HAP-1 (cell line): ENCODE measurements around the gene THADA.
"Not testable (repeated sequence)": the region's sequence is repeated elsewhere in the genome, so short reads cannot be mapped to it uniquely, and the experiment has no call there.

ENCODE experiments used
- DNase-seq, 2 experiments: peaks; one replicate each; pipeline ENCODE4 v3.0.0-alpha.2; 2016 to 2020; ENCODE audit warnings: low spot score in 2 of 2
- H3K27me3 ChIP-seq: fragments of 250-450 bp; sonication (Bioruptor Pico); 2 replicates; pipeline ENCODE4 v1.5.1; 2020; ENCODE audit warnings: low read depth, mild to moderate bottlenecking, moderate library complexity
- H3K36me3 ChIP-seq: fragments of 250-450 bp; sonication (Bioruptor Pico); replicated peaks from 2 replicates; pipeline ENCODE4 v1.5.1; 2020; ENCODE audit warnings: mild to moderate bottlenecking
- H3K4me1 ChIP-seq: fragments of 250-450 bp; sonication (Bioruptor Pico); 2 replicates; pipeline ENCODE4 v1.5.1; 2020; ENCODE audit warnings: mild to moderate bottlenecking
- H3K4me3 ChIP-seq: fragments of 250-450 bp; sonication (Bioruptor Pico); 2 replicates; pipeline ENCODE4 v1.5.1; 2020; ENCODE audit warnings: mild to moderate bottlenecking, moderate library complexity
- H3K9me3 ChIP-seq: fragments of 250-450 bp; sonication (Bioruptor Pico); 2 replicates; pipeline ENCODE4 v1.5.1; 2020; ENCODE audit warnings: mild to moderate bottlenecking, moderate library complexity
- in situ Hi-C: fragments of 300-500 bp; cut with MboI; formaldehyde crosslinking; loops from 3 replicates; pipeline ENCODE4 v1.14.3; 2020; ENCODE audit warnings: low sequenced_read_pairs, inconsistent platforms, mixed read lengths

Gene THADA

DNA sequence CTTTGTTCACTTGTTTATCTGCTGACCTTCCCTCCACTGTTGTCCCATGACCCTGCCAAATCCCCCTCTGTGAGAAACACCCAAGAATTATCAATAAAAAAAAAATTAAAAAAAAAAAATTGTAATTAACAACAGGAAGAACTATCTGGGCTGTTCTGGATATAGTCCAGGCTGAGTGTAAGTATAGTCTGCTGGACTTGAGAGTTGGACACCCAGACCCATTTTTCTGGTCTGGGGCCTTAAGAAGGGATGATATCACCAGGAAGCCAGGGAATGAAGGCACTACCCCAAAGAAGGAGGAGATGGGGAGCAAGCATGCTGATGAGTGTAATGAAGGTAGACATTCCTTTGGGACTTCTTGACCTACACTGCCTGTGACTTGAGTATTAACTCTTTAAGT lies 297.3 kb downstream of the THADA start:
- DNase-seq, result no peak
- in situ Hi-C loops, result no loop called here

DNA sequence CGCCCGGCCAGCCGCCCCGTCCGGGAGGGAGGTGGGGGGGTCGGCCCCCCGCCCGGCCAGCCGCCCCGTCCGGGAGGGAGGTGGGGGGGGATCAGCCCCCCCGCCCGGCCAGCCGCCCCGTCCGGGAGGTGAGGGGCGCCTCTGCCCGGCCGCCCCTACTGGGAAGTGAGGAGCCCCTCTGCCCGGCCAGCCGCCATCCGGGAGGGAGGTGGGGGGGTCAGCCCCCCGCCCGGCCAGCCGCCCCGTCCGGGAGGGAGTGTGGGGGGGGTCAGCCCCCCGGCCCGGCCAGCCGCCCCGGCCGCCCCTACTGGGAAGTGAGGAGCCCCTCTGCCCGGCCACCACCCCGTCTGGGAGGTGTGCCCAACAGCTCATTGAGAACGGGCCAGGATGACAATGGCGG lies 298.1 kb downstream of the THADA start:
- H3K27me3 ChIP-seq, in situ Hi-C loops, H3K9me3 ChIP-seq, H3K36me3 ChIP-seq, H3K4me1 ChIP-seq, H3K4me3 ChIP-seq, DNase-seq: not testable (repeated sequence)

More for the DNA sequence above, 297.3 kb downstream of the THADA start:
- Histone ChIP-seq H3K36me3 (no peaks in the 10 kb centered on the region), H3K9me3 (no peaks in the 10 kb centered on the region), H3K4me3 (no peak overlapping the region), H3K27me3 (no peaks in the 10 kb centered on the region), H3K4me1 (no peaks in the 10 kb centered on the region)

DNA sequence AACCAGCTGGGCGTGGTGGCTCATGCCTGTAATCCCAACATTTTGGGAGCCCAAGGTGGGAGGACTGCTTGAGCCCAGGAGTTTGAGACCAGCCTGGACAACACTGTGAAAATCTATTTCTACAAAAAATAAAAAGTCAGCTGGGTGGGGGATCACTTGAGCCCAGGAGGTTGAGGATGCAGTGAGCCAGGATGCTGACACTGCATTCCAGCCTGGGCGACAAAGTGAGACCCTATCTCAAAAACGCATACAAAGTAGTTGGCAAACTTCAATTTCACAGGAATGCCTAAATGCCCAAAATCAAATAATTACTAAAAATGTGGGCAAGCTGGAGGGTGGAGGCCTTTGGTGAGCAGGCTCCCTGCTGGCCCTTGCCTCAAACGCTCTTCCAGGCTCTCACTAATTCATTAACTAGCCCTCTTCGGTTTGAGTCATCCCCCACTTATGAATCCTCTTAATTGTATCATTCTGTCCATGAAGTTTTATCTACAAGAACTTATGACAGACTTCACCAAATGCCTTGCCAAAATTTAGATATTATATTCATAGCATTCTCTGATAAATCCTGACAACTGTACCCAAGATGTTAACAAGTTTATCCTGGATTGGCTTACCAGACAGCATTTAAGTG lies 300.8 kb downstream of the THADA start:
- Histone ChIP-seq H3K4me1 (no peaks in the 10 kb centered on the region), H3K36me3 (no peaks in the 10 kb centered on the region), H3K9me3 (no peaks in the 10 kb centered on the region), H3K27me3 (no peaks in the 10 kb centered on the region), H3K4me3 (no peak overlapping the region)
- no peak for DNase-seq
- in situ Hi-C loops, result no loop called here

DNA sequence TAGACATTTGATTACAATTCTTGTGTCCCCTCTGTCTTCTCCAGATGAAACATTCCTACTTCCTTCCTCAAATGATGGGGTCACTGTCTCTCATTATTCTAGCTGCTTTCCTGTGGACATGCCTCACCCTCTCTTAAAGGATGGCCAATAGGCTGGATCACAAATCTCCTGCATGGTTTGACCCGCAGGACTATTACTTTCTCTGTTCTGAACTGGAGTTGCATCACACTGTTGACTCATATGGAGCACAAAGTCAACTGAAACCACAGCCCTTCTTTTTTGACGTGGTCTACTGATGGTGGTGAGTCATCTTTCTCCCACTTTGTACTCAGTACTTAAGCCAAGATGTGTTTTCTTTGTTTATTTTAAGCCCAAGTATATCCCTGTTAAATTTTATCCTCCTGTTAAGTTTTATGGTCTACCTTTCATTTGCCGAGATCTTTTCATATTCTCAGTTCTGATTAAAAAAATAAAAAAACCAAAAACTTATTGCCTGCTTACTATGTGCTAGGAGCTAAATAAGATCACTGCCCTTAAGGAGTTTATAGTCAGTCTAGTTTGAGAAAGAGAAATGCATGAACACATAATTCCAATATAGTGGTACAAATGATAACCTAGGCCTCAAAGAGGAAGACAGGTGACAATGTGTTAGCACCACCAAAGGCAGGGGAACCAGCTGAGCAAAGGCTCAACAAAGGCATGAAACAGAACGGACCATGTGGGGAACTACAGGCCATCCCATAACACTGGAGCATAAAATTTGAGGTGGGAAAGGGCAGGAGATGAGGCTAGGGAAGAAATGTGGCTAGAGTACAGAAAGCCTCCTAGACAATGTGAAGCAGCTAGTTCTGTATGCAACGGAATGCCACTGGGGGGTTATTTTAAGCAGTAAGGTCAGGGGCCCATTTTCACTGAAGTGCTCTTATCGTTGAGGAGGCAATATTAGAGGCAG lies 301.8 kb downstream of the THADA start:
- H3K27me3 ChIP-seq, result no peaks in the 10 kb centered on the region
- in situ Hi-C loops, result no loop called here
- no peaks in the 10 kb centered on the region for H3K4me1 ChIP-seq
- H3K9me3 ChIP-seq, result no peaks in the 10 kb centered on the region
- no peaks in the 10 kb centered on the region for H3K36me3 ChIP-seq
- H3K4me3 ChIP-seq, result no peak overlapping the region
- no peak for DNase-seq

DNA sequence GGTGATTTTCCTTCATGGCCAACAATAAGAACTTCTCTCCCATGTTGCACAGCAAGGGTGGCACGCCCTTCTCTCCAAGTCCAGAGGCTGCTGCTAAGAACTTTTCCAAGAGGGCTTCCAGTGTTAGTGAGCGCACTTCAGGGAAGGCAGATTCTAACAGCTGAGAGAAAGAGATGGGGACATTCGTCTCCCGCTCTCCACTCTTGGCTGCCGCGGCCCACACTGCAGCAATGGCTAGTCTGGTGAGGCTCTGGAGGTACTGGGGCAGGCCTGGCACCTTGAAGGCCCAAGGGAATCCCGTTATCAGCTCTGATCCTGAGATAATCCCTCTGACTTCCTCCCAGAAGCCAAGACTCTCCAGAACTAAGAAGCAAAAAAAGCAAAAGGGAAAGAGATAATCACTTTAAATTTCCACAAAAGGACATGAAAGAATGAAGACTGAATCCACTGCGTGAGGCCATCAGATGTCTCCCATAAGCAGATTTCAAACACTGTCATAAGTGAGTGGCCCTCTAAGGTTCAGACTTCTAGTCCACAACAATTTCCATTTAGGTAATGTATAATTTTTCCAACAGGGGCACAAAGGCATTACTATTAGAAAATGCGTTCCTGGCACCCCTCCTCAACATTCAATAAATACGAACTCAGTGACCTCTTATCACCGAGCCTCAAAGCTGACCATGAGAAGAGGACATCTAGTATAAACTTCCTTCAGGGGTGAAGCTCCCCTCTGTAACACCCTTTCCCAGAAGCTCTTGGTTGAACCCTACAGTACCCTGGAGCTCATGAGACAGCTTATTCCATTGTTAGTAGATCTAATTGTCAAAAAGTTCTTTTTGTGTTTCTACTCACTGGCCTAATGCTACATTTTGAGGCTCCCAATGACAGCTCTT lies 302.7 kb downstream of the THADA start:
- in situ Hi-C loops, result no loop called here
- no peaks in the 10 kb centered on the region for H3K27me3 ChIP-seq
- no peaks in the 10 kb centered on the region for H3K36me3 ChIP-seq
- no peaks in the 10 kb centered on the region for H3K4me1 ChIP-seq
- no peak overlapping the region for H3K4me3 ChIP-seq
- no peak for DNase-seq
- H3K9me3 ChIP-seq, result no peaks in the 10 kb centered on the region

DNA sequence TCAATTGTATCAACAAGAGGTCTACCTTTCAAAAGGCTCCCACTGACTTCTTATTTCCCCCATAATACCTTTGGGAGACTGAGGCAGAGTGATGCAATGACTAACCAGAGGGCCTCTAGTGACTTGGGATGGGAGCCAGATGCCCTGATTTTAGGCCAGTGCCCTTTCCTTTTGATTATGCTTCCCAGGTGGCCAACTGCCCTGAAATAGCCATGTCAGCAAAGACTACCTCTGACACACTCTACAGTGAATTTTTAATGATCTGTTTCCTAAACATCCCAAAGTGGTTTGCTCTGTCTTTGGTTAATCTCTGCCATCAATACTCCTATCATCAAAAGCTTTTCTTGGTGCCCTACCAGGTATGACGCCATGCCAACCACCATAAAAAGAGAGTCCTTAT lies 303.5 kb downstream of the THADA start:
- no peak for DNase-seq
- H3K36me3 ChIP-seq, result no peaks in the 10 kb centered on the region
- H3K4me1 ChIP-seq, result no peaks in the 10 kb centered on the region
- in situ Hi-C loops, result no loop called here
- H3K9me3 ChIP-seq, result no peaks in the 10 kb centered on the region
- no peaks in the 10 kb centered on the region for H3K27me3 ChIP-seq
- no peak overlapping the region for H3K4me3 ChIP-seq

DNA sequence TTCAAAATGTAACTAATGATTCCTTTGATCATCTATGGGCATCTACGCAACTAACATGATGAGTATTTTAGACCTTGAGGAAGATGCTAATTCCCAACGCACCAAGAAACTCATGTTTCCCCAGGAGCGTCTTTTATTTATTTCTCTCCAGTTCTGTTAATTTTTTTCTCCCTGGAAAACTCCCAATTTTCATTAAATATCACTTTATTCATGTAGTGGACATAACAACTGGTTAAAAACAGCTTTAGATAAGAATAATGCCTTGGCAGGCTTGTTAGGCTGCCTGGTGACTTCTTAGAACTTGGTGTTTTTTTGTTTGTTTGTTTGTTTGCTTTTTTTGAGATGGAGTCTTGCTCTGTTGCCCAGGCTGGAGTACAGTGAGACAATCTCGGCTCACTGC lies 306.5 kb downstream of the THADA start:
- in situ Hi-C loops, result no loop called here
- Histone ChIP-seq H3K4me3 (no peak overlapping the region), H3K27me3 (no peaks in the 10 kb centered on the region), H3K36me3 (peaks cover 15% of the 10 kb centered on the region), H3K9me3 (peaks cover 7% of the 10 kb centered on the region), H3K4me1 (no peaks in the 10 kb centered on the region)
- DNase-seq, result no peak

DNA sequence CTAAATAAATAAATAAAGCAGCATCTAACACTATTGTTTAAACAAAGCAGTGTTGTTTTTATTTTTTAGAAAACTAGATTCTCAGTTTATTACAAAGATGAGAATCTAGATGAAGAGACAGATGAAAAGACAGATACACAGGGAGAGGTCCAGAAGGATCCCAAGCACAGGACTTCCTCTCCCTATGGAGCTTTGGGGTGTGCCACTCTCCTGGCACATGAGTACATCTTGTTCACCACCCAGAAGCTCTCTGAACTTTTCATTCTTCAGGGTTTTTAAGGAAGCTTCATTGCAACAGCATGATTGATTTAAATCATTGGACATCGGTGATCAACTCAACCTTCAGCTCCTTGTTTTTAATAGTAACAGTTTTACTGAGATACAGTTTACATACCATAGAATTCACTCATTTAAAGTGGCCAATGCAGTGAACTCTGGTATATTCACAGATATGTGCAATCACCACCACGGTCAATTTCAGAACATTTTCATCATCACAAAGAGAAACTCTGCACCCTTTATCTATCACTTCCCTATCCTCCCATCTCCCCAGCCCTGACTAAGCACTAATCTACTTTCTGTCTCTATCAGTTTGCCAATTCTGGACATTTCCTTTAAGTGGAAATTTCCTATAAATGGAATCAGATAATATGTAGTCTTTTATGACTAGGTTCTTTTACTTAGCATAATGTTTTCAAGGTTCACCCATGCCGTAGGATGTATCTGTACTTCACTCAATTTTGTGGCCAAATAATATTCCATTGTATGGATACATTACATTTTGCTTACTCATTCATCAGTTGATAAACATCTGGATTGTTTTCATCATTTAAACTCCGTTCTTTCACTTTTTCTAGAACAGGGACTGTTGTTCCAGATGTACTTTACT lies 307.2 kb downstream of the THADA start:
- in situ Hi-C loops, result no loop called here

DNA sequence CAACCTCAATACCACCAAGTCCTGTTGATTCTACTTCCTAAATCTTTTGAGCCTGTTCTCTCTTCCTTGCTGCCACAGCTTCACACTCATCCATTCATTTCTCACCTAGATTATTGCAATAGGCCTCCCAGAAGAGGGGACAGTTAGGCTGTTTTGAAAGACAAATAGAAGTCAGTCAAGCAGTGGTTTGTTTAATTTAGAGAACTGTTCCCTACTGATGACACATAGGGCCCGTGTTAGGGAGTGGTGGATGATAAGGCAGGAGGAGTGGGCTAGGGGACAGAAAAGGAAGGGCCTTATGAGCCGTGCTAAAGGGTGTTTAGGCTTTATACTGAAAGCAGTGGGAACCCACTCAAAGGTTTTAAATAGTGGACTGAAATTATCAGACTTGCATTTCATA lies 309.9 kb downstream of the THADA start:
- Histone ChIP-seq H3K9me3 (peaks cover 11% of the 10 kb centered on the region), H3K27me3 (no peaks in the 10 kb centered on the region), H3K4me3 (no peak overlapping the region), H3K36me3 (peaks cover 18% of the 10 kb centered on the region), H3K4me1 (no peaks in the 10 kb centered on the region)
- DNase-seq, result no peak
- in situ Hi-C loops, result no loop called here

More for the DNA sequence above, 307.2 kb downstream of the THADA start:
- no peak for DNase-seq
- Histone ChIP-seq H3K4me1 (no peaks in the 10 kb centered on the region), H3K9me3 (peaks cover 11% of the 10 kb centered on the region), H3K36me3 (peaks cover 18% of the 10 kb centered on the region), H3K4me3 (no peak overlapping the region), H3K27me3 (no peaks in the 10 kb centered on the region)

DNA sequence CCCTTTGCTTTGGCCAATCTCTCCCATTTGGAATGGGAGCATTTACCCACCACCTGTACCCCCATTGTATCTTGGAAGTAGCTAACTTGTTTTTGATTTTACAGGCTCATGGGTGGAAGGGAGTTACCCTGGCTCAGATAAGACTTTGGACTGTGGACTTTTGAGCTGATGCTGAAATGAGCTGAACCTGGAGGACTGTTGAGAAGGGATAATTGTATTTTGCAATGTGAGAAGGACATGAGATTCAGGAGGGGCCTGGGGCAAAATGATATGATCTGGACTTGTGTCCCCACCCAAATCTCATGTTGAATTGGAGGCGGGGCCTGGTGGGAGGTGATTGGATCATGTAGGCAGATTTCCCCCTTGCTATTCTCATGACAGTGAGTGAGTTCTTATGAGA lies 310.9 kb downstream of the THADA start:
- Histone ChIP-seq H3K36me3 (peaks cover 18% of the 10 kb centered on the region), H3K9me3 (peaks cover 11% of the 10 kb centered on the region), H3K4me1 (no peaks in the 10 kb centered on the region), H3K27me3 (no peaks in the 10 kb centered on the region), H3K4me3 (no peak overlapping the region)
- in situ Hi-C loops, result no loop called here
- DNase-seq, result no peak

DNA sequence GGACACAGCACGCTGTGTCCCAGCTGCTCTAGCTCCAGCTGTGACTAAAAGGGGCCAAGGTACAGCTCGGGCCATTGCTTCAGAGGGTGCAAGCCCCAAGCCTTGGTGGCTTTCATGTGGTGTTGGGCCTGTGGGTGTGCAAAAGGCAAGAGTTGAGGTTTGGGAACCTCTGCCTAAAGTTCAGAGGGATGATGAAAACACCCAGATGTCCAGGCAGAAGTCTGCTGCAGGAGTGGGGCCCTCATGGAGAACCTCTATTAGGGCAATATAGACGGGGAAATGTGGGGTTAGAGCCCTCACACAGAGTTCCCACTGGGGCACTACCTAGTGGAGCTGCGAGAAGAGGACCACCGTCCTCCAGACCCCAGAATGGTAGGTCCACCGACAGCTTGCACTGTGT lies 311.5 kb downstream of the THADA start:
- H3K27me3 ChIP-seq, in situ Hi-C loops, H3K4me1 ChIP-seq, DNase-seq, H3K4me3 ChIP-seq: not testable (repeated sequence)
- H3K36me3 ChIP-seq, result peaks cover 18% of the 10 kb centered on the region
- peaks cover 11% of the 10 kb centered on the region for H3K9me3 ChIP-seq

DNA sequence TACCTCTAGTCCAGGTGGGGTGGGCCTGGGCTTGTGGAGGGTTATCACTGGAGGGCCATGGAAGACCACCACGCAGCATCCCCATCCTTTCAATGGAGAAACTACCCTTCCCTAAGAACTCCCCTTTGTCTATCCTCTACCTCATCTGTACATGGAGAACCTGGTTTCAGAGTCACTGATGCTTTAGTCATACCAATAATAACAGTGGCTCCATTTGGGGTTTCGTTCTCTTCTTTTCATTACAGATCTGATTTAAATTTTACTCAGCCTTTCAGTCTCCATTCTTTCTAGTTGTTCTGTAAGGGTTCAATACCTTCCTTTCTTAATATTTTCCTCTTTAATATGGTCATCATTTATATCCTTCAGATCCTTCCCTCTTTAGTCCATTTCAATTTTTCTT lies 314.8 kb downstream of the THADA start:
- DNase-seq, result no peak
- Histone ChIP-seq H3K4me1 (no peaks in the 10 kb centered on the region), H3K36me3 (peaks cover 11% of the 10 kb centered on the region), H3K9me3 (peaks cover 11% of the 10 kb centered on the region), H3K4me3 (no peak overlapping the region), H3K27me3 (no peaks in the 10 kb centered on the region)
- in situ Hi-C loops, result no loop called here

DNA sequence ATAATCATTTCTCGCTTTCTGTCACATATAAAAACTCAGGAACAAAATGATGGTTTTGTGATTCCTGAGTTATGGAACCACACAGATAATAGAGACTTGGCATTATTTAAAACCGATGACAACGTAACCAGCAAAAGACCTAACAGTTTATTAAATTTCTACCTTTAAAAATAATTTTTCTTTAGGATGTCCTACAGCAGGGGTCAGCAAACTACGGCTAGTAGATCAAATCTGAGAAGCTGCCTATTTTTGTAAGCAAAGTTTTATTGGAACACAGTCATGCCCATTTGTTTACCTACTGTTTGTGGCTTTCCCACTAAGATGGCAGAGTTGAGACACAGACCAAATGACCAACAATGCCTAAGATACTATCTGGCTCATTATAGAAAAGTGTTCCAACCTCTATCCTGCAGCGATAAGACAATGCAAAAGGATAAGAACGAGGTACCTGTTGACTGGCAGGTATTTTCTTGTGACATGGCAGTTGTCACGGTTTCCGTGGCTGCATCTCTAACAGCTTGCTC lies 316.5 kb downstream of the THADA start:
- H3K36me3 ChIP-seq, result peaks cover 3% of the 10 kb centered on the region

More for the DNA sequence above, 316.5 kb downstream of the THADA start:
- Histone ChIP-seq H3K4me1 (no peaks in the 10 kb centered on the region), H3K27me3 (no peaks in the 10 kb centered on the region), H3K4me3 (no peak overlapping the region), H3K9me3 (peaks cover 4% of the 10 kb centered on the region)
- no peak for DNase-seq
- in situ Hi-C loops, result no loop called here
